GM19043 (cell line): ENCODE results near the gene PRR12.
"Not testable (repeated sequence)": the region's sequence is repeated elsewhere in the genome, so short reads cannot be mapped to it uniquely, and the experiment has no call there.

Experiments used
- ATAC-seq: cut with Tn5 transposase; IDR thresholded peaks from one replicate; pipeline ENCODE4 v1.9.1; 2021; ENCODE audit warnings: low read depth; ENCODE audit not compliant: unreplicated experiment

PRR12 gene

GRCh38 chr19:49615861-49616260 is 24.9 kb downstream of the PRR12 start:
- ATAC-seq: no peak

- ATAC-seq: no peak
These were observed 25.6 kb downstream of the PRR12 start for GRCh38 chr19:49616532-49616931.

- ATAC-seq: no peak
These were observed 26.0 kb downstream of the PRR12 start for GRCh38 chr19:49616945-49617344.

- not testable (repeated sequence) for ATAC-seq
These were observed 26.9 kb downstream of the PRR12 start for GRCh38 chr19:49617860-49618259.

GRCh38 chr19:49624967-49625910 is 34.3 kb downstream of the PRR12 start:
- ATAC-seq: no peak

- ATAC-seq: no peak
These were observed 35.2 kb downstream of the PRR12 start for GRCh38 chr19:49626226-49626625.

- ATAC-seq: no peak
These were observed 38.7 kb downstream of the PRR12 start for GRCh38 chr19:49629659-49630058.

- ATAC-seq: no peak
These were observed 40.1 kb downstream of the PRR12 start for GRCh38 chr19:49631014-49631588.

GRCh38 chr19:49631610-49632192 is 40.7 kb downstream of the PRR12 start:
- no peak for ATAC-seq

- no peak for ATAC-seq
These were observed 41.6 kb downstream of the PRR12 start for GRCh38 chr19:49632576-49632975.

GRCh38 chr19:49633273-49633672 is 42.3 kb downstream of the PRR12 start:
- not testable (repeated sequence) for ATAC-seq

GRCh38 chr19:49635530-49636232 is 44.7 kb downstream of the PRR12 start:
- no peak for ATAC-seq

- no peak for ATAC-seq
These were observed 45.4 kb downstream of the PRR12 start for GRCh38 chr19:49636233-49636932.

- no peak for ATAC-seq
These were observed 47.1 kb downstream of the PRR12 start for GRCh38 chr19:49637821-49638738.

- ATAC-seq: no peak
These were observed 48.6 kb downstream of the PRR12 start for GRCh38 chr19:49639401-49640112.

GRCh38 chr19:49640113-49640898 is 49.3 kb downstream of the PRR12 start, which contains the start of gene RRAS:
Gene RRAS (minus strand): TSS chr19:49640143. CDS start chr19:49640098, 45 bp downstream.
- ATAC-seq: peak; percentile 62

GRCh38 chr19:49641688-49642491 is 50.9 kb downstream of the PRR12 start, which contains the start of gene SCAF1:
Gene SCAF1 (plus strand): TSS chr19:49642209. CDS start chr19:49645027, 2,818 bp downstream.
- ATAC-seq: peak; percentile 46
